Heart left ventricle (tissue), 16 donors: ENCODE measurements around the gene RACGAP1. TPM values are rescaled to one million over a fixed set of nuclear protein-coding genes. Genes with fewer than 3 reads are reported as not detected.

Experiments
- ATAC-seq, 4 donors: fragments of 200-7000 bp; cut with Tn5 transposase; one replicate each; pipeline ENCODE4 v1.9.1; 2020 to 2022; ENCODE audit warnings: moderate library complexity in 4 of 4, mild to moderate bottlenecking in 3 of 4, moderate number of reproducible peaks in 1 of 4
- DNase-seq, 5 donors: peaks; one replicate each; pipeline ENCODE4 v3.0.0-alpha.2; 2020
- H3K27ac ChIP-seq, 12 donors: fragments of 200-600 bp; sonication (generic) in 4 of 12; one replicate each; pipeline versions ENCODE4 v1.5.0 to v1.8.0; 2016 to 2022; ENCODE audit warnings: mild to moderate bottlenecking in 2 of 12
- H3K27me3 ChIP-seq, 9 donors: fragments of 200-600 bp; sonication (generic) in 2 of 9; one replicate each; pipeline versions ENCODE4 v1.5.1 to v1.8.0; 2016 to 2022; ENCODE audit warnings: mild to moderate bottlenecking in 3 of 9
- H3K36me3 ChIP-seq, 9 donors: fragments of 200-600 bp; sonication (generic) in 2 of 9; one replicate each; pipeline versions ENCODE4 v1.5.0 to v1.8.0; 2018 to 2022; ENCODE audit warnings: mild to moderate bottlenecking in 2 of 9
- H3K4me1 ChIP-seq, 12 donors: fragments of 200-600 bp; sonication (generic) in 4 of 12; one replicate each; pipeline versions ENCODE4 v1.5.0 to v1.8.0; 2016 to 2022; ENCODE audit warnings: mild to moderate bottlenecking in 3 of 12
- H3K4me3 ChIP-seq, 12 donors: fragments of 200-600 bp; sonication (generic) in 4 of 12; one replicate each; pipeline versions ENCODE4 v1.5.0 to v1.8.0; 2017 to 2022; ENCODE audit warnings: mild to moderate bottlenecking in 9 of 12, moderate library complexity in 4 of 12
- H3K9me3 ChIP-seq, 12 donors: fragments of 200-600 bp; sonication (generic) in 4 of 12; one replicate each; pipeline versions ENCODE4 v1.5.0 to v1.8.0; 2016 to 2022; ENCODE audit warnings: mild to moderate bottlenecking in 1 of 12
- CTCF ChIP-seq, 12 donors: fragments of 200-600 bp; sonication (generic) in 4 of 12; IDR thresholded peaks; one replicate each; pipeline versions ENCODE4 v1.5.0 to v1.8.0; 2018 to 2022; ENCODE audit warnings: antibody characterized with exemption in 12 of 12, mild to moderate bottlenecking in 5 of 12
- POLR2A ChIP-seq, 2 donors: fragments of 450-650 bp; IDR thresholded peaks; one replicate each; pipeline ENCODE4 v1.6.1; 2017; ENCODE audit warnings: antibody characterized with exemption in 2 of 2, mild to moderate bottlenecking in 2 of 2, moderate library complexity in 2 of 2
- WGBS, 4 donors: extraction: QIAGEN DNeasy Blood & Tissue Kit in 2 of 4; methylation state at CpG; one replicate each; pipeline versions ENCODE4 v1.1.5 to v1.1.7; 2013 to 2018; 5-methylcytosine and 5-hydroxymethylcytosine counted together
- intact Hi-C, 10 donors: fragments of 100-400 bp; cut with DNase I; formaldehyde crosslinking; loops; one replicate each; pipeline versions ENCODE4 v1.11.1 to v1.14.2; 2022
- polyA plus RNA-seq, 2 donors: library from polyadenylated mRNA; stranded (reverse); fragments of 200-250 nt; gene quantifications; one replicate each; pipeline ENCODE4 v1.2.3, GENCODE V29; 2013
- total RNA-seq, 9 donors: library from RNA; depleted of rRNA in 2 of 9; stranded (reverse); fragments of >200 nt in 2 of 9; fragmentation: NEBNext Ultra II Directional in 3 of 9; extraction: Animal tissue kit (Norgen Biotek cat#: 25700) in 3 of 9; gene quantifications; one replicate each; pipeline versions ENCODE4 v1.1.0 to v1.2.4, GENCODE V29; 2016 to 2023
- donor health status: ischemic (EF 13 %, LVEDD 7.1; RV severe dilation, severe dysfunction).
- donor health status: healthy with polysubstance abuse.
- donor health status: DM: no; HTN: yes; CAD: no.
- donor health status: DM: no; HTN: no; CAD: no.
- donor health status: ischemic (EF 25% LVEDD 6.9; RV normal size, moderate dysfunction).
- donor health status: ischemic (EF 25% LVEDD 5.7; RV mildly dilated, moderate dysfunction).
- donor health status: healthy.
- donor health status: DM: yes; HTN: yes; CAD: no.
- donor health status: ischemic (EF 35%, LVEDD 5.7; RV mildly dilated, moderate dysfunction).
- donor health status: nonischemic (EF 11% LVEDD 7.7; RV severe dilation, severe dysfunction).
- donor health status: DM: yes; HTN: yes; CAD: no.
- donor health status: PGD.
- donor health status: ischemic (EF 29% LVEDD 5.4; RV normal size, mild dysfunction).
- donor health status: nonischemic (EF 23%, LVEDD 6.1; RV moderate dilation, normal function).

RACGAP1 gene
- total and polyA plus RNA-seq, 11 donors, result 0.91 to 17.8 (median 5.2) TPM

GRCh38 chr12:49967042-49967776, 58.1 kb downstream of the RACGAP1 start:
- no peaks in the 10 kb centered on the region for H3K36me3 ChIP-seq
- peak; percentile 63 to 89 (median 76) for TF ChIP-seq CTCF (IDR thresholded peaks at IDR 0.05)
- no peak for TF ChIP-seq POLR2A (IDR thresholded peaks at IDR 0.05)
- peak; percentile 86 to 95 (median 90) for DNase-seq
- ATAC-seq, result peak; percentile 61 to 84 (median 78)
- intact Hi-C loops, result loop anchor here (1.0 to 10.0 kb wide), 12 partner anchors 85 to 218 kb away; partner anchors contain the start of gene ASIC1 (in 2 of the 10)
- peak overlapping the region in 11 of 12 donors; percentile 6 to 50 (median 37) for H3K4me3 ChIP-seq
- no peak overlapping the region for H3K27ac ChIP-seq
- peaks cover 0 to 44% (median 7%) of the 10 kb centered on the region in 9 donors for H3K27me3 ChIP-seq
- no peaks in the 10 kb centered on the region for H3K9me3 ChIP-seq
- H3K4me1 ChIP-seq, result peaks cover 0 to 22% (median 12%) of the 10 kb centered on the region in 12 donors
- 2 to 4% (median 2%) methylated on average over 13 to 40 of the region's 40 CpGs for WGBS, 4 donors

- peaks cover 0 to 48% (median 7%) of the 10 kb centered on the region in 9 donors for H3K27me3 ChIP-seq
- intact Hi-C loops, result loop anchor here (1.0 to 10.0 kb wide), 12 partner anchors 86 to 218 kb away; partner anchors contain the start of gene ASIC1 (in 2 of the 10)
- no peak for TF ChIP-seq POLR2A (IDR thresholded peaks at IDR 0.05)
- TF ChIP-seq CTCF (IDR thresholded peaks at IDR 0.05), result no peak
Observed at GRCh38 chr12:49966511-49967041, 58.7 kb downstream of the RACGAP1 start.

GRCh38 chr12:49965836-49966235, 59.5 kb downstream of the RACGAP1 start:
- peaks cover 0 to 55% (median 13%) of the 10 kb centered on the region in 9 donors for H3K27me3 ChIP-seq
- H3K4me1 ChIP-seq, result peaks cover 0 to 28% (median 12%) of the 10 kb centered on the region in 12 donors
- ATAC-seq (no peak), DNase-seq (no peak)
- TF ChIP-seq POLR2A (IDR thresholded peaks at IDR 0.05), result no peak
- TF ChIP-seq CTCF (IDR thresholded peaks at IDR 0.05), result no peak
- no peak overlapping the region for H3K27ac ChIP-seq
- intact Hi-C loops, result loop anchor here (2.0 to 10.0 kb wide), 10 partner anchors 86 to 219 kb away; partner anchors contain the start of gene ASIC1 (in 2 of the 10)
- no peaks in the 10 kb centered on the region for H3K9me3 ChIP-seq
- H3K36me3 ChIP-seq, result no peaks in the 10 kb centered on the region
- WGBS, 4 donors, result 71 to 80% (median 76%) methylated on average over 6 of the region's 6 CpGs
- no peak overlapping the region for H3K4me3 ChIP-seq

More at GRCh38 chr12:49966511-49967041, 58.7 kb downstream of the RACGAP1 start:
- Histone ChIP-seq H3K9me3 (no peaks in the 10 kb centered on the region), H3K4me1 (peaks cover 0 to 22% (median 12%) of the 10 kb centered on the region in 12 donors), H3K36me3 (no peaks in the 10 kb centered on the region), H3K4me3 (no peak overlapping the region), H3K27ac (no peak overlapping the region)
- WGBS, 4 donors, result 36 to 49% (median 43%) methylated on average over 14 to 16 of the region's 16 CpGs
- ATAC-seq (no peak), DNase-seq (no peak)
